ENCODE data around the gene CACNA1C. TPM values are rescaled to one million over a fixed set of nuclear protein-coding genes. Genes with fewer than 3 reads are reported as not detected.

Gene CACNA1C
- total and polyA plus RNA-seq, 2 donors (not counting 1 experiment from before 2014, with no cell fraction given) = 0.01 to 0.02 TPM

GRCh38 chr12:2668816-2669215, 616.0 kb downstream of the CACNA1C start:
- H3K9ac ChIP-seq (ENCODE audit: low read length) = no peak overlapping the region
- H3K27me3 ChIP-seq (replicated peaks in 1 of 4; ENCODE audit: control extremely low read depth in 1 of 4, control insufficient read depth in 3 of 4, insufficient read depth in 4 of 4, low read length in 3 of 4) = no peaks in the 10 kb centered on the region
- TF ChIP-seq CTCF (IDR thresholded peaks at IDR 0.05) = no peak
- no peak for TF ChIP-seq EZH2 (IDR thresholded peaks at IDR 0.05; ENCODE audit: borderline replicate concordance, insufficient read depth, low read depth, low read length, poor library complexity, severe bottlenecking)
- no peak overlapping the region for H3K4me3 ChIP-seq (ENCODE audit: control extremely low read depth in 1 of 5, extremely low read depth in 1 of 5, insufficient read depth in 1 of 5, low read depth in 2 of 5, low read length in 4 of 5)
- H3K9me3 Mint-ChIP-seq (ENCODE audit: insufficient read depth) = no peaks in the 10 kb centered on the region
- H3K9me3 ChIP-seq (ENCODE audit: control extremely low read depth in 1 of 3, control insufficient read depth in 2 of 3, insufficient read depth in 1 of 3, low read length in 2 of 3) = no peaks in the 10 kb centered on the region
- H3K4me1 ChIP-seq (ENCODE audit: control insufficient read depth in 2 of 2, insufficient read depth in 2 of 2, low read length in 2 of 2) = no peaks in the 10 kb centered on the region
- no peak overlapping the region for H3K4me3 Mint-ChIP-seq
- no peaks in the 10 kb centered on the region for H3K27me3 Mint-ChIP-seq
- no peak for ATAC-seq (ENCODE audit: low read depth)
- H4K20me1 ChIP-seq (ENCODE audit: control insufficient read depth, insufficient read depth, low read length, poor library complexity, severe bottlenecking) = no peaks in the 10 kb centered on the region
- ChIA-PET POLR2A (no interaction called here), CTCF (no interaction called here)
- H2AFZ ChIP-seq (ENCODE audit: insufficient read depth, low read depth, low read length, poor library complexity, severe bottlenecking) = no peak overlapping the region
- H3K27ac ChIP-seq (ENCODE audit: low read length in 2 of 2) = no peak overlapping the region
- no peak overlapping the region for H3K4me2 ChIP-seq (replicated peaks; ENCODE audit: low read depth, low read length, poor library complexity, severe bottlenecking)
- DNase-seq = no peak
- H3K36me3 ChIP-seq (replicated peaks in 1 of 2; ENCODE audit: control extremely low read depth in 1 of 2, control insufficient read depth in 1 of 2, extremely low read depth in 1 of 2, insufficient read depth in 2 of 2, low read length in 1 of 2) = no peaks in the 10 kb centered on the region
- H3K4me1 Mint-ChIP-seq = no peaks in the 10 kb centered on the region
- H3K79me2 ChIP-seq (ENCODE audit: control insufficient read depth, insufficient read depth, low read length) = no peaks in the 10 kb centered on the region
- H3K27ac Mint-ChIP-seq = no peak overlapping the region
- intact Hi-C loops (cut with micrococcal nuclease) = no loop called here
- 94% methylated on average over 17 of the region's 17 CpGs for WGBS (ENCODE audit: insufficient coverage)

- no peaks in the 10 kb centered on the region for H3K9me3 ChIP-seq (ENCODE audit: control extremely low read depth in 1 of 3, control insufficient read depth in 2 of 3, insufficient read depth in 1 of 3, low read length in 2 of 3)
- ATAC-seq (ENCODE audit: low read depth) (no peak), DNase-seq (no peak)
- WGBS (ENCODE audit: insufficient coverage) = 92% methylated on average over 7 of the region's 8 CpGs
- H3K9ac ChIP-seq (ENCODE audit: low read length) = no peak overlapping the region
- no peak for TF ChIP-seq CTCF (IDR thresholded peaks at IDR 0.05)
- TF ChIP-seq EZH2 (IDR thresholded peaks at IDR 0.05; ENCODE audit: borderline replicate concordance, insufficient read depth, low read depth, low read length, poor library complexity, severe bottlenecking) = no peak
- no peak overlapping the region for H3K27ac ChIP-seq (ENCODE audit: low read length in 2 of 2)
- H3K4me3 ChIP-seq (ENCODE audit: control extremely low read depth in 1 of 5, extremely low read depth in 1 of 5, insufficient read depth in 1 of 5, low read depth in 2 of 5, low read length in 4 of 5) = no peak overlapping the region
- no peaks in the 10 kb centered on the region for H4K20me1 ChIP-seq (ENCODE audit: control insufficient read depth, insufficient read depth, low read length, poor library complexity, severe bottlenecking)
- no peaks in the 10 kb centered on the region for H3K79me2 ChIP-seq (ENCODE audit: control insufficient read depth, insufficient read depth, low read length)
- ChIA-PET CTCF (no interaction called here), POLR2A (no interaction called here)
- no peak overlapping the region for H2AFZ ChIP-seq (ENCODE audit: insufficient read depth, low read depth, low read length, poor library complexity, severe bottlenecking)
- no peaks in the 10 kb centered on the region for H3K4me1 Mint-ChIP-seq
- no peak overlapping the region for H3K4me2 ChIP-seq (replicated peaks; ENCODE audit: low read depth, low read length, poor library complexity, severe bottlenecking)
- H3K27ac Mint-ChIP-seq = no peak overlapping the region
- H3K36me3 ChIP-seq (replicated peaks in 1 of 2; ENCODE audit: control extremely low read depth in 1 of 2, control insufficient read depth in 1 of 2, extremely low read depth in 1 of 2, insufficient read depth in 2 of 2, low read length in 1 of 2) = no peaks in the 10 kb centered on the region
- H3K27me3 Mint-ChIP-seq = no peaks in the 10 kb centered on the region
- H3K4me1 ChIP-seq (ENCODE audit: control insufficient read depth in 2 of 2, insufficient read depth in 2 of 2, low read length in 2 of 2) = no peaks in the 10 kb centered on the region
- H3K4me3 Mint-ChIP-seq = no peak overlapping the region
- H3K9me3 Mint-ChIP-seq (ENCODE audit: insufficient read depth) = no peaks in the 10 kb centered on the region
- H3K27me3 ChIP-seq (replicated peaks in 1 of 4; ENCODE audit: control extremely low read depth in 1 of 4, control insufficient read depth in 3 of 4, insufficient read depth in 4 of 4, low read length in 3 of 4) = no peaks in the 10 kb centered on the region
- intact Hi-C loops (cut with micrococcal nuclease) = no loop called here
Observed at GRCh38 chr12:2669560-2669959, 616.8 kb downstream of the CACNA1C start.

All from B cell (primary cell).